ENCODE data around the gene ACLY. TPM values are rescaled to one million over a fixed set of nuclear protein-coding genes. Genes with fewer than 3 reads are reported as not detected.

ACLY gene
- total RNA-seq, 1 donor from 2014 or later: 422 TPM

DNA sequence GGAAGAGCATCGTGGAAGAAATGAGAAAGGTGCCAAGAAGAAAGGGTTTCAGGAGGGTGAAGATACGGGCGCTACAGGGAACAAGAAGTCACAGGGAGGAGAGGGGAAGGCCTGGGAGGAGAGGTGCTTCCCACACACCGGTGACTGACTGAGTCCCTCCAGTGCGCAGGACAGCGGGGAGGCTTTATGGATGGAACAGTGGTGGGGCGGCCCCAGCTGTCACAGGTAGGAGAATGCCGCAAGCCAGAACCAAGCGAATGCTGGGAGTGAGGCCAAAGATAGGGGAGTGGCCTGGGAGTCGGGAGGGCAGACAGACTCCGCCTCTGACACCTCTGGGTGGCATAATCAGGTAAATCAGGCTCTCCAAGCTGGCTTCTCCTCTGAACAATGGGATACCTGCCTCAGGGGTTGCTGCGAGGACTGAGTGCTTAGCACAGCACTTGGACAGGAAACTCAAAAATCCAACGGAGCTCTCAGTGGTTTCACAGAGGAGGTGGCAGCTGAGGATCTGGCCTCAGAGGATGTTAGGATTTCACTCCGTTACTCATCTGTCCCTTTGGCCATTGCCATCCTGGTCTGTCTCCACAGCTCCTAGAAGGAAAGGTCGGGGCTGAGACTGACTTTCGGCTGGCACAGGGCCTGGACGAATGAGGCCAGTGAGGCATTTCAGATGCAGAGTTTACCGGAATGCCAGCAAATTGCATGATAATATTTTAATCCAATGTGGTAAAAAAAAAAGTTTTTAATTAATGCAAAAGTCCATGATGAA is 47.1 kb upstream of the ACLY start:
- no peak for DNase-seq (ENCODE audit: low read depth, low spot score)
- peak overlapping the region; percentile 93 for H3K4me3 Mint-ChIP-seq
- no peaks in the 10 kb centered on the region for H3K9me3 Mint-ChIP-seq
- H3K27ac Mint-ChIP-seq (ENCODE audit: unreplicated experiment): no peak overlapping the region
- H3K27me3 Mint-ChIP-seq (ENCODE audit: low read depth): peaks cover 20% of the 10 kb centered on the region
- TF ChIP-seq, protein P1, sequence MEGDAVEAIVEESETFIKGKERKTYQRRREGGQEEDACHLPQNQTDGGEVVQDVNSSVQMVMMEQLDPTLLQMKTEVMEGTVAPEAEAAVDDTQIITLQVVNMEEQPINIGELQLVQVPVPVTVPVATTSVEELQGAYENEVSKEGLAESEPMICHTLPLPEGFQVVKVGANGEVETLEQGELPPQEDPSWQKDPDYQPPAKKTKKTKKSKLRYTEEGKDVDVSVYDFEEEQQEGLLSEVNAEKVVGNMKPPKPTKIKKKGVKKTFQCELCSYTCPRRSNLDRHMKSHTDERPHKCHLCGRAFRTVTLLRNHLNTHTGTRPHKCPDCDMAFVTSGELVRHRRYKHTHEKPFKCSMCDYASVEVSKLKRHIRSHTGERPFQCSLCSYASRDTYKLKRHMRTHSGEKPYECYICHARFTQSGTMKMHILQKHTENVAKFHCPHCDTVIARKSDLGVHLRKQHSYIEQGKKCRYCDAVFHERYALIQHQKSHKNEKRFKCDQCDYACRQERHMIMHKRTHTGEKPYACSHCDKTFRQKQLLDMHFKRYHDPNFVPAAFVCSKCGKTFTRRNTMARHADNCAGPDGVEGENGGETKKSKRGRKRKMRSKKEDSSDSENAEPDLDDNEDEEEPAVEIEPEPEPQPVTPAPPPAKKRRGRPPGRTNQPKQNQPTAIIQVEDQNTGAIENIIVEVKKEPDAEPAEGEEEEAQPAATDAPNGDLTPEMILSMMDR (conservative IDR thresholded peaks at IDR 0.05): no peak
- H3K36me3 Mint-ChIP-seq (ENCODE audit: low read depth): peaks cover 17% of the 10 kb centered on the region
- peaks cover 46% of the 10 kb centered on the region for H3K4me1 Mint-ChIP-seq

DNA sequence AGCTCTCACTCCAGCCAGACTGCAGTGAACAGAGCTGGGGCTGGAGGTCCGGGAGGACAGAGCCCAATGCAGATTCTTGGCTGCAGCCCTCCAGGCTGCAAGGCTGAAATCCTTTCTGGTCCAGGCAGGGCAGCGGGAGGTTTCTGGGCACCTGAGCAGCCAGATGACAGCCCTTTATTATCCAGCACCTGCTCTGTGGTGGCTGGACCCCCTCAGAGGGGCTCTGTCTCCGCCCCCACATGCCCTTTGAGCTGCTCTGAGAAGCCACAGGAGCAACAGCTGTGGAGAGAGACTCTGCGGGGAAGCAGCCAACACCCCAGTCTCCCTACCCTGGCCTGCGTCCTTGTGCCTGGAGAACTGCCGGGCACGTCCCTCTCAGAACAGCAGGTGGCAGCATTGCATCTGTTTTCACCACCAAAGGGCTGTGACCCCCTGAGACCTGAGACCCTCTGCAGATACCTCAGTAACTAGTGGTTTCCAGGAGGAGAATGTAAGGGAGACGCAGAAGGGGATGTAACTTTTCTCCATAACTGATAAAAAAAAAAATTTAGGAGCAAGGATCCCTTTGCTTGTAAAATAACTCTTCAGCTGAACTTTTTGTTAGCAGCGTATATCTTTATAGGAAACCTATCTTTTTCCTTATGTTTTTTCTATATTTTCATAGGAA is 44.1 kb upstream of the ACLY start:
- Mint-ChIP-seq H3K4me3 (peak overlapping the region; percentile 85), H3K9me3 (no peaks in the 10 kb centered on the region), H3K4me1 (peaks cover 42% of the 10 kb centered on the region), H3K27ac (ENCODE audit: unreplicated experiment) (no peak overlapping the region), H3K36me3 (ENCODE audit: low read depth) (peaks cover 4% of the 10 kb centered on the region), H3K27me3 (ENCODE audit: low read depth) (peaks cover 16% of the 10 kb centered on the region)
- TF ChIP-seq, protein P1 (conservative IDR thresholded peaks at IDR 0.05): peak; percentile 93
- DNase-seq (ENCODE audit: low read depth, low spot score): peak; percentile 91

DNA sequence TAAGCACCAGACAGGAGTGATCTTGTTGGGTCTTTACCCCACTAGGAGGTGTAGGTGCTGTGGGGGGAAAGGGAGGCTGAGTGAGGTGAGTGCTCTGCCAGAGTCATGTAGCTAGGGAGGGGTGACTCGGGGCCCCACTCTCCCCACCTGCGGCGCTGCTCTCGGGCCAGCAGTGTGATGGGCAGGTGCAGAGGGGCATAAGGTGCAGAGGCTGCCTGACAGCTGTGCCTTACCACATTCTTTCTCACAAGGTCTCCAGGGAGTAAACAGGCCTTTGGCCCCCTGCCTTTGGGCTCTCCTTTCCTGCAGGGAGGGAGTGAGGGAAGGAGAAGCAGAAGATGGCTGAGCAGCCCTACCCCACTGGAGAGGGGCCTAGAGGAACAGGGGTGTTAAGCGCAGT is 43.4 kb upstream of the ACLY start:
- Mint-ChIP-seq H3K27ac (ENCODE audit: unreplicated experiment) (no peak overlapping the region), H3K36me3 (ENCODE audit: low read depth) (no peaks in the 10 kb centered on the region), H3K4me1 (peaks cover 43% of the 10 kb centered on the region), H3K9me3 (no peaks in the 10 kb centered on the region), H3K4me3 (no peak overlapping the region), H3K27me3 (ENCODE audit: low read depth) (peaks cover 9% of the 10 kb centered on the region)
- DNase-seq (ENCODE audit: low read depth, low spot score): no peak
- TF ChIP-seq, protein P1 (conservative IDR thresholded peaks at IDR 0.05): no peak

DNA sequence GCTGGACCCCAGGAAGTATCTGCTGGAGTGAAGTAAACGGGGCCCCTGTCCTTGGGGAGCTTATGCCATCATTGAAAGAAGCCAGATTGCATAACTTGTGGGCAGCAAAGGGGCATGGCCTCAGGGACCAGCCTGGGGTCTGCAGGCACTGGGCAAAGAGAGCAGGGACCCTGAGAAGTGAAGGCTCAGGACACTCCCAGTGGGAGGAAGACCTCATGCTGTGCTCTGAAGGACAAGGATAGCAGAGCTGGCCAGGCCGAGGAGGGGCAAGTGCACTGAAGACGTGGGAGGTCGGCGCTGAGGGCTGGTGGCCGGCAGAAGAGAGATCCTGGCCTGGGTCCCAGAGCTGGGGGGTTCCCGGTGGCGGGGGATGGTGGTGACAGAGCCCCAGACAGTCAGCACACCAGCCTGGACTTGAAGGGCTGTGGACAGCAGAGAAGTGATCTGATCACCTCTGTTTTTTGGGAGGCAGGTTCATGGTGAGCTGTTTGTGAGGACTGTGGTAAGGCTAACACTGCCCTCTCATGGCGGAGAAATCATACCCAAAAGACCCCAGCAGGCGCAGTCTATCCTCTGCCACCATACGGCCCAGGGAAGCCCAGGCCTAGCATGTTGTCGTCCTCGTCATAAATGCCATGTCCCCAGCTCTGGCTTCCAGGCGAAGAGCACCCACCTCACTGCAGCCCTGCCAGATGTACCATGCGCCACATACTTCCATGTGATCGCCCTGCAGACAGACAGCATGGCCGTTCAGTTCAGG is 40.8 kb upstream of the ACLY start:
- Mint-ChIP-seq H3K27ac (ENCODE audit: unreplicated experiment) (peak overlapping the region; percentile 57), H3K9me3 (no peaks in the 10 kb centered on the region), H3K4me3 (peak overlapping the region; percentile 11), H3K36me3 (ENCODE audit: low read depth) (no peaks in the 10 kb centered on the region), H3K4me1 (peaks cover 35% of the 10 kb centered on the region), H3K27me3 (ENCODE audit: low read depth) (no peaks in the 10 kb centered on the region)
- DNase-seq (ENCODE audit: low read depth, low spot score): peak; percentile 43
- TF ChIP-seq, protein P1 (conservative IDR thresholded peaks at IDR 0.05): peak; percentile 53

DNA sequence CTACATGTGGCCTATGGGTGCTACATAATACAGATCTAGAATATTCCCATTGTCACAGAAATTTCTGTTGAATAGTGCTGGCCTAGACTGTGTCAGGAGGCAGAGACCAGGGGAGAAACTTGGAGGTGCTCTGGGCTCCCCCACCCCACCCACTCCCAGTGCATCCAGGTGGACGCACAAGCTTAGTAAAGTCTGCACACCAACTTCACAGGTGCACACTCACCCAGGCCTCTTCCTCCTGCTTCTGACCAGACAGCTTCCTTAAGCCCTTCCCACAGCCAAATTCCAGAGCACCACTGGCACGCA is 40.2 kb upstream of the ACLY start:
- Mint-ChIP-seq H3K27me3 (ENCODE audit: low read depth) (no peaks in the 10 kb centered on the region), H3K27ac (ENCODE audit: unreplicated experiment) (no peak overlapping the region), H3K36me3 (ENCODE audit: low read depth) (no peaks in the 10 kb centered on the region), H3K4me1 (peaks cover 35% of the 10 kb centered on the region), H3K9me3 (no peaks in the 10 kb centered on the region), H3K4me3 (no peak overlapping the region)
- TF ChIP-seq, protein P1 (conservative IDR thresholded peaks at IDR 0.05): no peak
- no peak for DNase-seq (ENCODE audit: low read depth, low spot score)

Measured in neural crest cell (in vitro differentiated cells).